ENCODE data around the gene RASEF. TPM values are rescaled to one million over a fixed set of nuclear protein-coding genes. Genes with fewer than 3 reads are reported as not detected.
"Not testable (repeated sequence)": the region's sequence is repeated elsewhere in the genome, so short reads cannot be mapped to it uniquely, and the experiment has no call there.

The RASEF gene
- total RNA-seq, 1 donor from 2014 or later: 7.6 TPM

- H3K9me3 ChIP-seq: no peaks in the 10 kb centered on the region
- H3K36me3 ChIP-seq: no peaks in the 10 kb centered on the region
- no peak overlapping the region for H3K27ac ChIP-seq
- no peak overlapping the region for H3K4me3 ChIP-seq
- no peak for DNase-seq (ENCODE audit: extremely low spot score in 2 of 2)
- intact Hi-C loops (cut with DNase I): no loop called here
- no peaks in the 10 kb centered on the region for H3K27me3 ChIP-seq
- no peak for TF ChIP-seq POLR2A (IDR thresholded peaks at IDR 0.05)
- no peak for TF ChIP-seq POLR2AphosphoS5 (IDR thresholded peaks at IDR 0.05; ENCODE audit: insufficient read depth in 1 of 2, low read depth in 1 of 2)
- H3K4me1 ChIP-seq: no peaks in the 10 kb centered on the region
Observed at GRCh38 chr9:82957529-82958379, 105.2 kb downstream of the RASEF start.

- H3K4me1 ChIP-seq: no peaks in the 10 kb centered on the region
- H3K36me3 ChIP-seq: no peaks in the 10 kb centered on the region
- no peaks in the 10 kb centered on the region for H3K9me3 ChIP-seq
- TF ChIP-seq CTCF (IDR thresholded peaks at IDR 0.05) (no peak), POLR2A (IDR thresholded peaks at IDR 0.05) (no peak), POLR2AphosphoS5 (IDR thresholded peaks at IDR 0.05; ENCODE audit: insufficient read depth in 1 of 2, low read depth in 1 of 2) (no peak)
- intact Hi-C loops (cut with DNase I): no loop called here
- H3K4me3 ChIP-seq: no peak overlapping the region
- no peak for DNase-seq (ENCODE audit: extremely low spot score in 2 of 2)
- H3K27ac ChIP-seq: no peak overlapping the region
- no peaks in the 10 kb centered on the region for H3K27me3 ChIP-seq
Observed at GRCh38 chr9:82949203-82949602, 113.7 kb downstream of the RASEF start.

GRCh38 chr9:82940376-82940775 is 122.6 kb downstream of the RASEF start:
- H3K36me3 ChIP-seq: no peaks in the 10 kb centered on the region
- DNase-seq (ENCODE audit: extremely low spot score in 2 of 2): no peak
- H3K9me3 ChIP-seq: no peaks in the 10 kb centered on the region
- TF ChIP-seq POLR2AphosphoS5 (IDR thresholded peaks at IDR 0.05; ENCODE audit: insufficient read depth in 1 of 2, low read depth in 1 of 2): no peak
- H3K4me1 ChIP-seq: no peaks in the 10 kb centered on the region
- no peak overlapping the region for H3K27ac ChIP-seq
- H3K4me3 ChIP-seq: no peak overlapping the region
- H3K27me3 ChIP-seq: no peaks in the 10 kb centered on the region
- intact Hi-C loops (cut with DNase I): no loop called here

- Histone ChIP-seq H3K27ac (no peak overlapping the region), H3K4me3 (no peak overlapping the region), H3K4me1 (no peaks in the 10 kb centered on the region), H3K27me3 (no peaks in the 10 kb centered on the region), H3K9me3 (no peaks in the 10 kb centered on the region), H3K36me3 (no peaks in the 10 kb centered on the region)
- intact Hi-C loops (cut with DNase I): no loop called here
- no peak for DNase-seq (ENCODE audit: extremely low spot score in 2 of 2)
- TF ChIP-seq POLR2A (IDR thresholded peaks at IDR 0.05): no peak
Observed at GRCh38 chr9:82939451-82939850, 123.5 kb downstream of the RASEF start.

GRCh38 chr9:82938426-82939218 is 124.3 kb downstream of the RASEF start:
- intact Hi-C loops (cut with DNase I): no loop called here
- TF ChIP-seq CTCF (IDR thresholded peaks at IDR 0.05) (no peak), POLR2AphosphoS5 (IDR thresholded peaks at IDR 0.05; ENCODE audit: insufficient read depth in 1 of 2, low read depth in 1 of 2) (no peak), POLR2A (IDR thresholded peaks at IDR 0.05) (no peak)
- H3K27me3 ChIP-seq: no peaks in the 10 kb centered on the region
- H3K27ac ChIP-seq: no peak overlapping the region
- no peak overlapping the region for H3K4me3 ChIP-seq
- no peak for DNase-seq (ENCODE audit: extremely low spot score in 2 of 2)
- no peaks in the 10 kb centered on the region for H3K36me3 ChIP-seq
- H3K9me3 ChIP-seq: no peaks in the 10 kb centered on the region
- H3K4me1 ChIP-seq: no peaks in the 10 kb centered on the region

- H3K9me3 ChIP-seq; H3K4me1 ChIP-seq; intact Hi-C loops (cut with DNase I); H3K27ac ChIP-seq; H3K27me3 ChIP-seq; DNase-seq (ENCODE audit: extremely low spot score in 2 of 2); H3K36me3 ChIP-seq; H3K4me3 ChIP-seq: not testable (repeated sequence)
Observed at GRCh38 chr9:82936561-82936960, 126.4 kb downstream of the RASEF start.

- TF ChIP-seq POLR2AphosphoS5 (IDR thresholded peaks at IDR 0.05; ENCODE audit: insufficient read depth in 1 of 2, low read depth in 1 of 2) (no peak), POLR2A (IDR thresholded peaks at IDR 0.05) (no peak), CTCF (IDR thresholded peaks at IDR 0.05) (no peak)
- intact Hi-C loops (cut with DNase I): no loop called here
- no peak overlapping the region for H3K4me3 ChIP-seq
- DNase-seq (ENCODE audit: extremely low spot score in 2 of 2): no peak
- no peaks in the 10 kb centered on the region for H3K36me3 ChIP-seq
- no peak overlapping the region for H3K27ac ChIP-seq
- no peaks in the 10 kb centered on the region for H3K27me3 ChIP-seq
- H3K4me1 ChIP-seq: no peaks in the 10 kb centered on the region
- no peaks in the 10 kb centered on the region for H3K9me3 ChIP-seq
Observed at GRCh38 chr9:82934949-82935348, 128.0 kb downstream of the RASEF start.

GRCh38 chr9:82934025-82934424 is 128.9 kb downstream of the RASEF start:
- intact Hi-C loops (cut with DNase I); H3K4me3 ChIP-seq; DNase-seq (ENCODE audit: extremely low spot score in 2 of 2); H3K36me3 ChIP-seq; H3K9me3 ChIP-seq; H3K27ac ChIP-seq; H3K27me3 ChIP-seq; H3K4me1 ChIP-seq: not testable (repeated sequence)
